ENCODE measurements around the gene SCUBE1. TPM values are rescaled to one million over a fixed set of nuclear protein-coding genes. Genes with fewer than 3 reads are reported as not detected.

Gene SCUBE1
- total RNA-seq, 4 donors from 2014 or later: 0.38 to 4.0 (median 2.1) TPM

DNA sequence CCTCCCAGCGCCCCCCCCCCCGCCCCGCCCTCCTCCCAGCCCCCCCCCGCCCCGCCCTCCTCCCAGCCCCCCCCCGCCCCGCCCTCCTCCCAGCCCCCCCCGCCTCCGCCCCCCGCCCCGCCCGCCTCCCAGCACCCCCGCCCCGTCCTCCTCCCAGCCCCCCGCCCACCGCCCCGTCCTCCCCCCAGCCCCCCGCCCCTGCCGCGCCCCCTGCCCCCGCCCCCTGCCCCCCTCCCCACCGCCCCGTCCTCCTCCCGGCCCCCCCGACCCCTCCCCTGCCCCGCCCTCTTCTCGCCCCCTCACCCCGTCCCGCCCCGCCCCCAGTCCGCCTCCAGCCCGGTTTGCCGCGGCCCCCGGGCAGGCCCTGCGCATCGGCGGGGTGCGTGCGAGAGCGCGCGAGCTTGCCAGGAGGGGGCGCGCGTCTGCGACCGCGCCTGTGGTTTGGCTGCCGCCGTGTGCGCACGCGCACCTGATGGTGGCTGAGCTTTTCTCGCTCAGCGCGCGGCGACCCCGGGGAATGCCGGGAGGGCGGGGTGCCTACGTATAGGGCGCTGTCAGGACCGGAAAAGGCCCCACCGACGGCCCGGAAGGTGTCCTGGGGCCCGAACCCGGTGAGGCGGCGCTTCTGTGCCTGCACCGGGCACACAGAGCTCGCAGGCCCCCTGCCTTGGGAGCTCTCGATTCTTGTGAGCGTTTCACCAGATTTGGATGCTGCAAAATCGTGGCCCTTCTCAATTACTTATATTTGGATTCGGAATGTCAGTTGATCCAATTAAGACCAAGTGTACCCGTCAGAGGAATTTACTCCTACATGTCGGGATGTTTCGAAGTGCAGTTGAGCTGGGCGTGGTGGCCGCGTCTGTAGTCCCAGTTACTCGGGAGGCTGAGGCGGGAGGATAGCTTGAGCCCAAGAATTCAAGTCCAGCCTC, 155.7 kb downstream of the SCUBE1 start:
- Histone ChIP-seq H3K4me1 (peaks cover 31 to 64% (median 34%) of the 10 kb centered on the region in 3 donors), H3K9me3 (no peaks in the 10 kb centered on the region), H3K27ac (peak overlapping the region; percentile 92 to 96 (median 93)), H3K4me3 (peak overlapping the region; percentile 27 to 95 (median 85)), H3K27me3 (no peaks in the 10 kb centered on the region), H3K36me3 (peaks cover 0 to 9% (median 0%) of the 10 kb centered on the region in 3 donors)
- TF ChIP-seq, protein P1, sequence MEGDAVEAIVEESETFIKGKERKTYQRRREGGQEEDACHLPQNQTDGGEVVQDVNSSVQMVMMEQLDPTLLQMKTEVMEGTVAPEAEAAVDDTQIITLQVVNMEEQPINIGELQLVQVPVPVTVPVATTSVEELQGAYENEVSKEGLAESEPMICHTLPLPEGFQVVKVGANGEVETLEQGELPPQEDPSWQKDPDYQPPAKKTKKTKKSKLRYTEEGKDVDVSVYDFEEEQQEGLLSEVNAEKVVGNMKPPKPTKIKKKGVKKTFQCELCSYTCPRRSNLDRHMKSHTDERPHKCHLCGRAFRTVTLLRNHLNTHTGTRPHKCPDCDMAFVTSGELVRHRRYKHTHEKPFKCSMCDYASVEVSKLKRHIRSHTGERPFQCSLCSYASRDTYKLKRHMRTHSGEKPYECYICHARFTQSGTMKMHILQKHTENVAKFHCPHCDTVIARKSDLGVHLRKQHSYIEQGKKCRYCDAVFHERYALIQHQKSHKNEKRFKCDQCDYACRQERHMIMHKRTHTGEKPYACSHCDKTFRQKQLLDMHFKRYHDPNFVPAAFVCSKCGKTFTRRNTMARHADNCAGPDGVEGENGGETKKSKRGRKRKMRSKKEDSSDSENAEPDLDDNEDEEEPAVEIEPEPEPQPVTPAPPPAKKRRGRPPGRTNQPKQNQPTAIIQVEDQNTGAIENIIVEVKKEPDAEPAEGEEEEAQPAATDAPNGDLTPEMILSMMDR (IDR thresholded peaks at IDR 0.05): peak; percentile 51 to 95 (median 71)
- peak in 2 of 4 donors; percentile 25 to 61 for TF ChIP-seq POLR2A (IDR thresholded peaks at IDR 0.05)
- peak; percentile 76 for DNase-seq
- intact Hi-C loops (cut with DNase I): no loop called here
- 7 to 11% methylated on average over 11 to 14 of the region's 86 CpGs for WGBS, 2 donors

DNA sequence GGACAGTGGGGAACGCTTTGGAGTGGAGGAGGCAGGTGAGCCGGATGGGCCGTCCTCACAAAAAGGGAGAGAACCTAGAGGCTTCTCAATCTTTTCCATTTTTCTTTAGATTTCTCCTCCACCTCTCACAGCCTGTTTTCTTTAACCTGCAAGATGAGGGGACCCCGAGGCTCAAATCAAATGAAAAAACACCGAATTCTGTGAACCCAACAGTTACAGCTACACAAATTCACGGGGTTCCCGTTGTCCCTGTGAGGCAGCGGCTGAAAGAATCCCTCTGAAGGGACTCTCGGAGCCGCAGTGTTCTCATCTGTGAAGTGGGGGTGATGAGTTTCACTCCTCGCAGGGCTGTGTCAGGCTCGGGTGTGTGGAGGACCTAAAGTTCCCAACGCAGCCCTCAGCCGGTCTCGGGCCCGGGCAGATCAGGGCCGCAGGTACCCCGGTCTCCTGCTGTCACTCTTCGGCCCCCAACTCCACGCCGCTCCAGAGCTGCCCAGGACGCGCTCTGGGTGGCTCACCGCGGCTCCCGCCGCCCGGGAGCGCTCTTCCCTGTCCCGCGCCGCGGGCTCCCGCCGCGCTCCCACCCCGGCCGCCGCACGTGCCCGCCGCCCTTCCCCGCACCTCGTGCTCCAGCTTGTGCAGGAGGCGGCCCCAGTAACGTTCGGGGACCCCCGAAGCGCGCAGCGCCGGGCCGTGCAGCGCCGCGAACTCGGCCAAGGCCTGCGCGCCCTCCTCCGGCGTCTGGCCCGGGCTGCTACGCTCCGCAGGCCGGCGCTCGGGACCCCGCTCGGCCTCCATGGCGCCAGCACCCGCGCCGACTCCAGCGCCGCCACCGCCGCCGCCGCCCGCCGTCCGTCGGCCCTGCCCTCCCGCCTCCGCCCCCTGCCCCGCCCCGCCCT, 156.7 kb downstream of the SCUBE1 start, which contains the start of gene TTLL12:
Gene TTLL12 (minus strand): TSS at position 863 of the 899 bp plus-strand sequence. CDS start 65 bp downstream, at position 798.
- TF ChIP-seq POLR2A (IDR thresholded peaks at IDR 0.05): peak in 2 of 4 donors; percentile 68
- TF ChIP-seq, protein P1 (IDR thresholded peaks at IDR 0.05): no peak
- Histone ChIP-seq H3K27ac (peak within 1 kb of the TSS; percentile 92 to 96 (median 93)), H3K27me3 (no peaks in the 10 kb centered on the region), H3K36me3 (peaks cover 0 to 18% (median 7%) of the 10 kb centered on the region in 3 donors), H3K4me1 (peaks cover 31 to 58% (median 34%) of the 10 kb centered on the region in 3 donors), H3K9me3 (no peaks in the 10 kb centered on the region), H3K4me3 (peak within 1 kb of the TSS; percentile 77 to 95 (median 86))
- 3% methylated on average over 10 to 12 of the region's 87 CpGs for WGBS, 2 donors
- intact Hi-C loops (cut with DNase I): no loop called here
- no peak for DNase-seq

DNA sequence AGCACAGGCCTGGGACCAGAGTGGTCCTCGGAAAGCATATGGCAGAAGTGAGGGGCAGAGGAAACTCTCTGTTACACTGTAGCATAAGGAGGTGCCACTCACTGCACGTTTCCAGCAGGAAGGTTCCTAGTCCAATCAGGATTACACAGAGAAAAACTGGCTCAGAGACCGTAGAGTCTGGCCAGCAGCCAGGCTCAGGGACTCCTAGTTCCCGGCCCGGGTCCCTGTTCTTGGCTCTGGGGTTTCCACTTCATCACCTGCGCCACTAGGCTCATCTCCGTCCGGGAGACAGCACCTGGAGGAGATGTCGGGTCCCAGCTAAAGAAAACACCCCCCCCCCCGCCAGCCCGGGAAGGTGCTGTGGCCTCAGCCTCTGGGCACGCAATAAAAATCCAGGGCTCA, 157.3 kb downstream of the SCUBE1 start:
- no peaks in the 10 kb centered on the region for H3K9me3 ChIP-seq
- 21% methylated on average over 3 of the region's 12 CpGs; no CpG with 5 or more reads in 1 of the 2 donors for WGBS, 2 donors
- no peaks in the 10 kb centered on the region for H3K27me3 ChIP-seq
- peak overlapping the region; percentile 89 to 96 (median 93) for H3K27ac ChIP-seq
- no peak for TF ChIP-seq POLR2A (IDR thresholded peaks at IDR 0.05)
- TF ChIP-seq, protein P1 (IDR thresholded peaks at IDR 0.05): no peak
- peaks cover 0 to 24% (median 14%) of the 10 kb centered on the region in 3 donors for H3K36me3 ChIP-seq
- peak overlapping the region; percentile 77 to 95 (median 86) for H3K4me3 ChIP-seq
- H3K4me1 ChIP-seq: peaks cover 31 to 53% (median 34%) of the 10 kb centered on the region in 3 donors
- DNase-seq: no peak
- intact Hi-C loops (cut with DNase I): no loop called here

DNA sequence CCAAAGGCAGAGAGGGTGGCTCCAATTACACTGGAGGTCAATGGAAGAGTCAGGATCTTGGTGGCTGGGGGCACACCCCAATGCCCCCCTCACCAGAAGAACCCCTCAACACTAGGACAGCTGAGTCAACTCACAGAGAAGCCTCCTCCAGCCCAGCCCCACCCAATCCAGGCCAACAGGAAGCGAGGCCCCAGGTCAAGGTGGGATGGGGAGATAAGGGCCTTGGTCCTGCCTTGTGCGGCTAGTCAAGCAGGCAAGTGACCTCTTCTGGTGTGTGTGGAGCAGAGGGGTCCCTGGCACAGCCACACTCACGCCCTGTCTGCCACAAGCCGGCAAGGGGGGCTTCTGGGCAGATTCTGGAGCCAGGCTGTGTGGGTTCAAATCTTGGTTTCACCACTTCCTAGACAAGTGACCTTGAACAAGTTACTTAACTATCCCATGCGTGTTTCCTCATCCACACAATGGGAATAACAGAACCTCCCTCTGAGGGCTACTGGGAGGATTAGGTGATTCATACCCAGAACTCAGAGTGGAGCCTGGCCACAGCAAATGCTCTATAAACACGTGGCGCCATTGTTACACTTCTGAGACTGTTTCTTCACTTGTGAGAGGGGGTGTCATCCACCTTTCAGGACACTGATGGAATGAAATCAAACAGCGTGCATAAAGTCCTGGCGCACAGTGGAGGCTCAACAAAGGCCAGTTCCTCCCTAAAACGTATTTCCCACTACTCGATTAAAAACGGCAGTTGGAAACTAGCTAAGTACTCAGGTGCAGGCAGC, 159.5 kb downstream of the SCUBE1 start:
- Histone ChIP-seq H3K9me3 (no peaks in the 10 kb centered on the region), H3K27me3 (no peaks in the 10 kb centered on the region), H3K27ac (peak overlapping the region; percentile 73 to 96 (median 91)), H3K36me3 (peaks cover 16 to 46% (median 32%) of the 10 kb centered on the region in 3 donors), H3K4me1 (peaks cover 31 to 53% (median 34%) of the 10 kb centered on the region in 3 donors), H3K4me3 (no peak overlapping the region)
- no peak for DNase-seq
- TF ChIP-seq POLR2A (IDR thresholded peaks at IDR 0.05): no peak
- TF ChIP-seq, protein P1 (IDR thresholded peaks at IDR 0.05): no peak
- intact Hi-C loops (cut with DNase I): no loop called here
- 30 to 61% methylated on average over 6 to 8 of the region's 12 CpGs for WGBS, 2 donors

All from esophagus squamous epithelium (tissue), 5 donors.